ENCODE results near the gene S100A6. TPM values are rescaled to one million over a fixed set of nuclear protein-coding genes. Genes with fewer than 3 reads are reported as not detected.

S100A6 gene
- total RNA-seq, 1 experiment from 2014 or later, result 19.2 TPM

- Mint-ChIP-seq H3K27ac (no peak overlapping the region), H3K9me3 (no peaks in the 10 kb centered on the region), H3K36me3 (no peaks in the 10 kb centered on the region), H3K4me3 (no peak overlapping the region), H3K27me3 (ENCODE audit: low read depth) (no peaks in the 10 kb centered on the region; the same call in 1 of the 2 replicates), H3K4me1 (peaks cover 1% of the 10 kb centered on the region; the same call in 1 of the 2 replicates)
- ChIA-PET POLR2A (no interaction called here), CTCF (interaction anchor here (0.9 to 1.4 kb wide), 5 partner anchors 8 to 67 kb away, joined by 3 to 6 read pairs (median 4); partner anchors contain the start of gene S100A13)
- DNase-seq (ENCODE audit: low spot score) (no peak), ATAC-seq (no peak)
- TF ChIP-seq ERG (CRISPR knock-in tag; IDR thresholded peaks at IDR 0.05), result no peak
Measured at GRCh38 chr1:153560241-153560640, 24.4 kb upstream of the S100A6 start.

GRCh38 chr1:153557877-153558276 is 22.1 kb upstream of the S100A6 start:
- DNase-seq (ENCODE audit: low spot score) (no peak), ATAC-seq (no peak)
- TF ChIP-seq ATF6 (CRISPR knock-in tag; IDR thresholded peaks at IDR 0.05), result no peak
- TF ChIP-seq PRDM15 (CRISPR knock-in tag; IDR thresholded peaks at IDR 0.05), result no peak
- no peak for TF ChIP-seq ZNF219 (CRISPR knock-in tag; IDR thresholded peaks at IDR 0.05; ENCODE audit: borderline replicate concordance)
- no peak for TF ChIP-seq ZNF512 (CRISPR knock-in tag; IDR thresholded peaks at IDR 0.05; ENCODE audit: borderline replicate concordance)
- no peak for TF ChIP-seq ZNF281 (CRISPR knock-in tag; IDR thresholded peaks at IDR 0.05)
- H3K4me1 Mint-ChIP-seq, result peaks cover 4% of the 10 kb centered on the region; the same call in 1 of the 2 replicates
- ChIA-PET CTCF (interaction anchor here (1.2 to 1.4 kb wide), 2 partner anchors 10 to 69 kb away, joined by 3 to 5 read pairs; partner anchors contain the start of gene S100A13), POLR2A (no interaction called here)
- H3K4me3 Mint-ChIP-seq, result no peak overlapping the region
- H3K36me3 Mint-ChIP-seq, result no peaks in the 10 kb centered on the region
- H3K27me3 Mint-ChIP-seq (ENCODE audit: low read depth), result no peaks in the 10 kb centered on the region; the same call in 1 of the 2 replicates
- H3K27ac Mint-ChIP-seq, result no peak overlapping the region
- H3K9me3 Mint-ChIP-seq, result no peaks in the 10 kb centered on the region

- Mint-ChIP-seq H3K9me3 (no peaks in the 10 kb centered on the region), H3K4me3 (no peak overlapping the region), H3K4me1 (peaks cover 4% of the 10 kb centered on the region; the same call in 1 of the 2 replicates), H3K36me3 (no peaks in the 10 kb centered on the region), H3K27me3 (ENCODE audit: low read depth) (no peaks in the 10 kb centered on the region; the same call in 1 of the 2 replicates), H3K27ac (no peak overlapping the region)
- ChIA-PET POLR2A (interaction anchor here (0.6 kb wide), 1 partner anchor 11 kb away, joined by 3 read pairs; the partner anchor contains the start of gene S100A4), CTCF (interaction anchor here (1.1 to 1.2 kb wide), 2 partner anchors 12 to 24 kb away, joined by 3 to 4 read pairs; no protein-coding TSS in a partner anchor)
- ATAC-seq (no peak), DNase-seq (ENCODE audit: low spot score) (no peak)
- no peak for TF ChIP-seq RELA (CRISPR knock-in tag; IDR thresholded peaks at IDR 0.05; ENCODE audit: borderline replicate concordance)
- no peak for TF ChIP-seq PREB (CRISPR knock-in tag; IDR thresholded peaks at IDR 0.05; ENCODE audit: borderline replicate concordance)
- no peak for TF ChIP-seq TEAD4 (CRISPR knock-in tag; IDR thresholded peaks at IDR 0.05)
- no peak for TF ChIP-seq ZNF423 (CRISPR knock-in tag; IDR thresholded peaks at IDR 0.05)
- TF ChIP-seq OVOL2 (CRISPR knock-in tag; IDR thresholded peaks at IDR 0.05; ENCODE audit: borderline replicate concordance), result no peak
Measured at GRCh38 chr1:153556348-153556747, 20.6 kb upstream of the S100A6 start.
